ENCODE measurements around the gene TMEM201.

The TMEM201 gene

GRCh38 chr1:9590945-9591668 is 2.4 kb downstream of the TMEM201 start:
- DNase-seq, result no peak

GRCh38 chr1:9591669-9592509 is 3.2 kb downstream of the TMEM201 start:
- Histone ChIP-seq H3K4me1 (ENCODE audit: low read length) (peaks cover 6% of the 10 kb centered on the region; the same call in 1 of the 2 replicates), H3K4me2 (ENCODE audit: low read depth, low read length) (no peak overlapping the region), H3K4me3 (ENCODE audit: low read length) (no peak overlapping the region), H3K27ac (ENCODE audit: low read length) (no peak overlapping the region), H3K79me2 (ENCODE audit: low read length) (peaks cover 75% of the 10 kb centered on the region), H3K9me2 (replicated peaks; ENCODE audit: insufficient read depth, low read length) (no peaks in the 10 kb centered on the region), H3K36me3 (replicated peaks; ENCODE audit: insufficient read depth, low read length) (no peaks in the 10 kb centered on the region), H3K27me3 (replicated peaks; ENCODE audit: insufficient read depth, low read length) (no peaks in the 10 kb centered on the region), H3K9ac (ENCODE audit: low read length) (no peak overlapping the region), H3K9me3 (replicated peaks; ENCODE audit: insufficient read depth, low read length) (no peaks in the 10 kb centered on the region), H3F3A (ENCODE audit: insufficient read depth, low read length) (no peaks in the 10 kb centered on the region; the same call in 1 of the 2 replicates), H4K20me1 (ENCODE audit: insufficient read depth, low read length) (peaks cover 29% of the 10 kb centered on the region; the same call in 1 of the 2 replicates), H2AFZ (ENCODE audit: low read length) (no peak overlapping the region)
- TF ChIP-seq EZH2 (optimal IDR thresholded peaks at IDR 0.05; ENCODE audit: low read depth, low read length) (no peak), EZH2phosphoT487 (IDR thresholded peaks at IDR 0.05; ENCODE audit: low read length) (no peak)
- TF ChIP-seq, protein P1, sequence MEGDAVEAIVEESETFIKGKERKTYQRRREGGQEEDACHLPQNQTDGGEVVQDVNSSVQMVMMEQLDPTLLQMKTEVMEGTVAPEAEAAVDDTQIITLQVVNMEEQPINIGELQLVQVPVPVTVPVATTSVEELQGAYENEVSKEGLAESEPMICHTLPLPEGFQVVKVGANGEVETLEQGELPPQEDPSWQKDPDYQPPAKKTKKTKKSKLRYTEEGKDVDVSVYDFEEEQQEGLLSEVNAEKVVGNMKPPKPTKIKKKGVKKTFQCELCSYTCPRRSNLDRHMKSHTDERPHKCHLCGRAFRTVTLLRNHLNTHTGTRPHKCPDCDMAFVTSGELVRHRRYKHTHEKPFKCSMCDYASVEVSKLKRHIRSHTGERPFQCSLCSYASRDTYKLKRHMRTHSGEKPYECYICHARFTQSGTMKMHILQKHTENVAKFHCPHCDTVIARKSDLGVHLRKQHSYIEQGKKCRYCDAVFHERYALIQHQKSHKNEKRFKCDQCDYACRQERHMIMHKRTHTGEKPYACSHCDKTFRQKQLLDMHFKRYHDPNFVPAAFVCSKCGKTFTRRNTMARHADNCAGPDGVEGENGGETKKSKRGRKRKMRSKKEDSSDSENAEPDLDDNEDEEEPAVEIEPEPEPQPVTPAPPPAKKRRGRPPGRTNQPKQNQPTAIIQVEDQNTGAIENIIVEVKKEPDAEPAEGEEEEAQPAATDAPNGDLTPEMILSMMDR (IDR thresholded peaks at IDR 0.05; ENCODE audit: low read length), result no peak
- no peak for DNase-seq

More at GRCh38 chr1:9590945-9591668, 2.4 kb downstream of the TMEM201 start:
- TF ChIP-seq EZH2 (optimal IDR thresholded peaks at IDR 0.05; ENCODE audit: low read depth, low read length) (no peak), EZH2phosphoT487 (IDR thresholded peaks at IDR 0.05; ENCODE audit: low read length) (no peak)
- TF ChIP-seq, protein P1 (IDR thresholded peaks at IDR 0.05; ENCODE audit: low read length), result no peak
- H3K36me3 ChIP-seq (replicated peaks; ENCODE audit: insufficient read depth, low read length), result no peaks in the 10 kb centered on the region
- 0 out of 2 replicates have a peak overlapping the region, but pooled peaks have one; percentile 84 for H3K4me2 ChIP-seq (ENCODE audit: low read depth, low read length)
- H3K4me3 ChIP-seq (ENCODE audit: low read length), result no peak overlapping the region
- no peak overlapping the region for H2AFZ ChIP-seq (ENCODE audit: low read length)
- H4K20me1 ChIP-seq (ENCODE audit: insufficient read depth, low read length), result peaks cover 29% of the 10 kb centered on the region; the same call in 1 of the 2 replicates
- H3F3A ChIP-seq (ENCODE audit: insufficient read depth, low read length), result no peaks in the 10 kb centered on the region; the same call in 1 of the 2 replicates
- no peaks in the 10 kb centered on the region for H3K9me2 ChIP-seq (replicated peaks; ENCODE audit: insufficient read depth, low read length)
- H3K9me3 ChIP-seq (replicated peaks; ENCODE audit: insufficient read depth, low read length), result no peaks in the 10 kb centered on the region
- no peaks in the 10 kb centered on the region for H3K27me3 ChIP-seq (replicated peaks; ENCODE audit: insufficient read depth, low read length)
- H3K27ac ChIP-seq (ENCODE audit: low read length), result no peak overlapping the region
- no peak overlapping the region for H3K9ac ChIP-seq (ENCODE audit: low read length)
- H3K79me2 ChIP-seq (ENCODE audit: low read length), result peaks cover 71% of the 10 kb centered on the region
- H3K4me1 ChIP-seq (ENCODE audit: low read length), result peaks cover 6% of the 10 kb centered on the region; the same call in 1 of the 2 replicates

GRCh38 chr1:9592510-9593075 is 3.9 kb downstream of the TMEM201 start:
- Histone ChIP-seq H4K20me1 (ENCODE audit: insufficient read depth, low read length) (peaks cover 29% of the 10 kb centered on the region; the same call in 1 of the 2 replicates), H2AFZ (ENCODE audit: low read length) (no peak overlapping the region), H3K27ac (ENCODE audit: low read length) (no peak overlapping the region), H3K4me2 (ENCODE audit: low read depth, low read length) (no peak overlapping the region), H3K9ac (ENCODE audit: low read length) (no peak overlapping the region), H3F3A (ENCODE audit: insufficient read depth, low read length) (no peaks in the 10 kb centered on the region; the same call in 1 of the 2 replicates), H3K9me2 (replicated peaks; ENCODE audit: insufficient read depth, low read length) (no peaks in the 10 kb centered on the region), H3K9me3 (replicated peaks; ENCODE audit: insufficient read depth, low read length) (no peaks in the 10 kb centered on the region), H3K4me3 (ENCODE audit: low read length) (no peak overlapping the region), H3K27me3 (replicated peaks; ENCODE audit: insufficient read depth, low read length) (no peaks in the 10 kb centered on the region), H3K36me3 (replicated peaks; ENCODE audit: insufficient read depth, low read length) (no peaks in the 10 kb centered on the region), H3K79me2 (ENCODE audit: low read length) (peaks cover 78% of the 10 kb centered on the region), H3K4me1 (ENCODE audit: low read length) (peaks cover 6% of the 10 kb centered on the region; the same call in 1 of the 2 replicates)
- TF ChIP-seq, protein P1 (IDR thresholded peaks at IDR 0.05; ENCODE audit: low read length), result no peak
- TF ChIP-seq EZH2phosphoT487 (IDR thresholded peaks at IDR 0.05; ENCODE audit: low read length) (no peak), EZH2 (optimal IDR thresholded peaks at IDR 0.05; ENCODE audit: low read depth, low read length) (no peak)
- DNase-seq, result no peak

Data from MM.1S (cell line).